GM19467 (cell line): ENCODE data around the gene ADARB2.

Experiments used
- ATAC-seq: cut with Tn5 transposase; IDR thresholded peaks from one replicate; pipeline ENCODE4 v1.9.1; 2021; ENCODE audit warnings: mild to moderate bottlenecking, moderate library complexity; ENCODE audit not compliant: unreplicated experiment

Gene ADARB2

DNA sequence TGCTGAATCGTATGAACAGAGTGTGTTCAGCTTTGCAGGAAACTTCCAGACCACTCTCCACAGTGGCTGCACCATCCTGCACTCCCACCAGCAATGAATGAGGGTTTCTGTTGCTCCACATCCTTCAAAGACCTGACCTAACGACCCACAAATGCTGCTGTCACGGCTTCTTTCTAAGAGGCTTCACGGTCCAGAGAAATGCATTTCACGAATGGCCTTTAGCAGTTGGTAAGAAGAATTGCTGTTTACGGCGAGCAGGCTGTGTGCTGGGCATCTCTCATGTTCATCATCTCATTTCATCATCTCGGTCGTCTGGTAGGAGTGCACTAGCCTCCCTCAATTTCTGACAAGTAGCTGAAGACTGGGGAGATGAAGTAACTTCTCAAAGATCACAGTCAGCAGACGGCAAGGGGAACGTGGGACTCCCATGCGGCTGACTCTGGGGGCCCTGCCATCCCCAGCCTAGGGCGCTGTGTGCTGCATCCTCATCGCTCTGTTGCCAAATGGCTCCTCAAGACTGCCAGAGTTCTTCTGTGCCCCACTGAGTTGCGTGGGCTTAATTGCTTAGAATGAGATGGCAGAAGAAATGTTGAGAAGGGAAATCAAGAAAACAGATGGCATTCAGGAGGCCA is 72.9 kb downstream of the ADARB2 start:
- no peak for ATAC-seq

DNA sequence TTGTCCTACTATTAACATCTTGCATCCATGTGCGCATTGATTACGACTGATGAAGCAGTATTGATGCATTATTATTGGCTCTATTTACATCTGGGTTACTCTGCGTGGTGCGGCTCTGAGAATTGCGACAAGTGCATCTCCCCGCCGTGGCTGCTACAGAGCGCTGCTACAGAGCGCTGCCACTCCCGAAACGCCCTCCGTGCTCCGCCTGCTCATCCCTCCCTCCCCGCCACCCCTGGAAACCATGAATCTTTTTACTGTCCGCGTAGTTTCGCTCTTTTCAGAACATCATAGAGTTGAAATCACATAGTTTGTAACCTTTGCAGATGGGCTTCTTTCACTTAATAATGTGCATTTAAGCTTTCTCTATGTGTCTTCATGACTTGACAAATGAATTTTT is 74.1 kb downstream of the ADARB2 start:
- no peak for ATAC-seq

GRCh38 chr10:1662438-1663025 is 74.8 kb downstream of the ADARB2 start:
- peak; percentile 21 for ATAC-seq

DNA sequence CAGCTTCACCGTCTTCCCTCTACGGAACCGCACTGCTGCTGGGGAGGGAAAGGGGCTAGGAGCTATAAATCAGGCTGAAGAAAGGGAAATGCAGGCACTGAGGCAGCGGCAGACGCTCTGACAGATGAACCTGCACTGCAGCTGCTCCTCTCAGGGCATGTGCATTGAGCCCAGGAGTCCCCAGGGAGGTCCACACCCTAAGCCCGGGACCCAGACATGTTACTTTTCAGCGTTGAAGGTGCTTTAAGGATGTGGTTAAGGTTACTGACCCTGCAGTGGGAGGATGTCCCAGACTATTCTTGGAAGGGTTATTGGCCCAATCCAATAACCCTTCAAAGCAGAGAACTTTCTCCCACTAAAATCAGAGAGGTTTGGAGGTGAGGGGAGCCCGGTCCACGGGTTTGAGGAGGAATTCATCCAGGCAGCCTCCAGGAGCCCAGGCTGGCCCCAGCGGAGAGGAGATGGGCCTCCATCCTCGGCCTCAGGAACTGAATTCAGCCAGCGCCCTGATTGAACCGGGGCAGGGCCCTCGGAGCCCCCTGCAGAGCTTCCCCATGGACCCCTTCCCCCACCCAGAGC is 75.4 kb downstream of the ADARB2 start:
- peak; percentile 83 for ATAC-seq

DNA sequence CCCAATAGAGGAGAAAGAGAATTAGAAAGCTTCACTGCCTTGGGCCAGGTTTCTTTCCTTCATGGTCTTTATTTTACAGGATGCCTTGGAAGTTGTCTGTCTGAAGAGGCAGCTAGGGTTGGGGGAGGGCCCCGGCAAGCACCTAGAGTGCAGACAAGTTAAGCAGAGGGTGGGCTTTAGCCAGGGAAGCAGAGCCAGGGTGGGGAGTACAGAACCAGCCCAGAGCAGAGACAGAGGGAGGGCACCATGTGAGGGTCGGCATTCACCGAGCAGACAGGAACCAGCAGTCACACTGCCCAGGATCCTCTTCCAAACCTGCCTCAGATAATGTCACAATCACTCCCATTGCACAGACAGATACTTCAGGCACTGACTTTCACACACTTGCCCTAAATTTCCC is 75.9 kb downstream of the ADARB2 start:
- no peak for ATAC-seq

DNA sequence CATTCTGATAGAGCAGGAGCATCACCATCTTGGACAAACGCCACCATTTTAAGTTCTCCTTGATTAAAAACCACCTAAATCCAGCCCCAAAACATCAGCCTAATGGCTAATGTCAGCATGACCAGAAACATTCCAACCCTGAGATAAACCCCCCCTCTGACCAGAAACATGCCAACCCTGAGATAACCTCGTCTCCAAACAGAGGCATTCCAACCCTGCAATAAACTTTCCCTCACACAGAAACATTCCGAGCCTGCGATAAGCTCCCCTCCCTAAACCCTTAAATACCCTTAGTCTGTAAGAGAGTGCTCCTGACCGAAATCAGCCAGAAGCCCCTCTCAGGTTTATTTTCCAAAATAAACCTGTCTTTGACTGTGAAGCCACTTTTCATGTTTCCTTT is 76.5 kb downstream of the ADARB2 start:
- ATAC-seq: no peak

DNA sequence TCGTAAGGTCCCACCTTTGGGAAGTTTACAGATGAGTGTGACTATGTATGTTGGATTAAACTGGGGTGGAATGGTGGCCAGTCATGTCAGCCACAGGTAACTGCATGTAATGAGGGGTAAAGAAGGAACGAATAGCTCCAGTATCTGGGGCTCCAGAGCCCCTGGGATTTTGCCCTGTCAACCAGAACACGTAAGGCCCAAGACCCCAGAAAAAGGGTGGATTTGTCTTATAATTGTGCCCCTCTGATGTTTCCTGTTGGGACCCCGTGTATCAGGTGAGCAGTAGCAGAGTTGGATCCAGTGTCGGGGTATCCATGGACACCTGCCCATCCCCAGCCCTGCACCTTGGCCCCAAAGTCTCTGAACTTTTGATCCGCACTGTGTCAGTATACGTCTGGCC is 76.9 kb downstream of the ADARB2 start:
- ATAC-seq: no peak

GRCh38 chr10:1659221-1659791 is 78.0 kb downstream of the ADARB2 start:
- no peak for ATAC-seq

DNA sequence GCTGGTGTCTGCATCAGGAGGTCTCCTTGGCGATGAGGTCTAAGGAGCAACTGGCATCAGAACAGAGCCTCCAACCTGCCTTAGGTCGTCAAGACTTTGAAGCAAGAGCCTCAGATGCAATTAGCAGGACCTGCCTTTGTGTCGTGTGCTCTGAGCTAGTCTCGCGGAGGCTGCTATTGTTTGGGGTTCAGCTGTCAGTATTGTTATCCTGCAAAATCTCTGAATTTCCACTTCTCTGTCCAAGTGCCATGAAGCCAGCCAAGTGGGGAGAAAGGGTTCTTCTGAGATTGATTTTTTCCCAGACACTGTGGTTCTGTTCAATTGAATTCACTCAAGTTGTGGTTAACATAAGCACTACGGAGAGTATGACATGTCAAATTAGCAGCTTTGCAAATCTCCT is 78.7 kb downstream of the ADARB2 start:
- ATAC-seq: no peak

GRCh38 chr10:1657479-1657878 is 79.8 kb downstream of the ADARB2 start:
- ATAC-seq: no peak

DNA sequence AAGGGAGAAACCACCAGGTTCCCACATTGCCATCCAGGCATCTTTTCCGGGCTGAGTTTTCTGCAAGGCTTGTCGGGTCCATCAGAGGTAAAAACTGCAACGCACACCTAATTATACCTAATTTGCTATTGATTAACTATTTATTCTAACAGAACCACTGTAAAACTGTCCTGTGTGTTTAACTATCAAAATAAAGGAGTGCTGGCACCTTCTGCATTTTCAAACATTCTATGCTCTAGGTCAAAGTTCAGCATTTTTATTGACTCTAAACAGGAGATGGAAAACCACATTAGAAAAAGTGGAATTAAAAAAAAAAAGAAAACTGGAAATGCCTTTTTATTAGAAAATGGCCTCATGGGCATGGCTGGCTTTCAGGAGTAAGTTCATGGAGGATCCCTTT is 82.0 kb downstream of the ADARB2 start:
- ATAC-seq: no peak

GRCh38 chr10:1654811-1655356 is 82.4 kb downstream of the ADARB2 start:
- ATAC-seq: no peak

GRCh38 chr10:1654247-1654646 is 83.1 kb downstream of the ADARB2 start:
- no peak for ATAC-seq

DNA sequence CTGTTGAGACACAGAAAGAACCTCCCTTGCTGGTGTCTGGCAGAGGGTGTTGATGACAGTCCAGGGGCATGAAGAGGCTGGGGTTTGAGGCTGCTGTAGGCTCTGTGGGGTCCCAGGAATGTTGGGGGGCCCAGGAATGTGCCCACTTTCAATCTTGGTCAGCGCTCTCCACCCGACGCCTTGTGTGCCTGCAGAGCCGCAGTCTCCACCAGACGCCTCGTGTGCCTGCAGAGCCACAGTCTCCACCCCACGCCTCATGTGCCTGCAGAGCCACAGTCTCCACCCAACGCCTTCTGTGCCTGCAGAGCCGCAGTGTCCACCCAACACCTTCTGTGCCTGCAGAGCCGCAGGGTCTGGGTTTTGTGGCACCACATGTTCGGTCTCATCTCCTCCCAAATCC is 84.0 kb downstream of the ADARB2 start:
- ATAC-seq: no peak

GRCh38 chr10:1652151-1652550 is 85.2 kb downstream of the ADARB2 start:
- no peak for ATAC-seq

DNA sequence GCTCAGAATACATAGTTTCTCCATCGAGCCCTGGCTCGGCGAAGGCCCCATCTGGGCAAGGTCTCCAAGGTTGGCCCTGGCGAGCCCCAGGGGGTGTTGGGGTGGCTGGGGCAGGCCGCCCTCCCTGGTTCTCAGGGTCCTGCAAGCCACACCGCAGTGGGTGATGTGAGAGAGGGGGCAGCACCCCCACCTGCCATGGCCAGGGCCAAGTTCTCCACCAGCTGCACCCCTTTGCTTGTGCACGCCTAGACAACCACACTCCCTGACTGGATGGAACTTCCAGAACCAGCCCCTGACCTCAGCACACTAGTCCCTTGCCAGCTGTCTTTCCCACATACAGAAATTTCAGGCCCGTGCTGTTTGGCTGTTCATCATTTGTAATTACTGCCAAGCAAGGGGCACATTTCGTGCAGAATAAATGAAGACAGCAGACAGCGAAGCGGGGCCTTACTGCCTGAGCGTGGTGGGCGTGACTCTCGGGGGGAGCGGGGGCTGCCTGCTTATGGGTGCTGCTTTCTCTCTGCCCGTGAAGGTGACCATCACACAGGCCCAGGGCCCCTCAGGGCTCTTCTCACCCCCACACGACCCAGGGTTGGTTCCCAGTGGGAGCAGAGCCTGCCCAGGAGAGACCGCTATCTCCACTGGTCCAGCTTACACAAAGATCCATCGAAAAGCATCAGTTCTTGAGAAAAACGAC is 85.9 kb downstream of the ADARB2 start:
- no peak for ATAC-seq

DNA sequence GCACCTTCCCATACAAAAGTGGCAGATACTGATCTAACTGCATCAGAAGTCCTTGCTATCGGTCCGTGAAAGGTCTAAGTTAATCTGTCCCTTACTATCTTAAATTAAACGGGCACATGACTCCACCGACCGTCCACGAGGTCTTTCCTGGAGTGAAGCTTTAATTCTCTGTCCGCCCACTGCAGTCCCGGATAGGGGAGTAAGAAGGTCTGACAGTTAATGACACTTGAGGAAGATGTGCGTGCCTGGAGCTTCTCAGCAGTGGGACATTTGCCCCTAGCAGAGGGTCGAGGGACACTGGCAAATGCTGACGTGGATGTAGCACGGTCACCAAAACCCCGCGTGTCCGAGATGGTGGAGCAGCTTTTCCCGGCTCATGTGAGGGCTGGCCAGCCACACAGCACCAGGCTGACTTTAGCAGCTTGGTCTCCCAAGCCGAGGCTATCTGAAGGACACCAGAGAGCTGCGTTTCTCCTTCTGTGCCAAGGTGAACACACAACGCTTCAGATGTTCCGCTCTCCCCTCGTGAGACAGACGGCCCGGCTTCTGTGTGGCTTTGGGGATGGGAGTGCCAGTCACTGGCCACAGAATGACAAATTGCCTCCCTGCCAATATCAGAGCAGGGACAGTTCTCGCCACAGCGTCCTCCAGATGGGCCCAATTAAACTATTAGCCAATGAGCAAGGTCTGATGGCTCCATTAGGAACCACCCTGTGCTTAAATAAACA is 86.6 kb downstream of the ADARB2 start:
- ATAC-seq: no peak

- no peak for ATAC-seq
Observed at GRCh38 chr10:1648648-1649047, 88.7 kb downstream of the ADARB2 start.

DNA sequence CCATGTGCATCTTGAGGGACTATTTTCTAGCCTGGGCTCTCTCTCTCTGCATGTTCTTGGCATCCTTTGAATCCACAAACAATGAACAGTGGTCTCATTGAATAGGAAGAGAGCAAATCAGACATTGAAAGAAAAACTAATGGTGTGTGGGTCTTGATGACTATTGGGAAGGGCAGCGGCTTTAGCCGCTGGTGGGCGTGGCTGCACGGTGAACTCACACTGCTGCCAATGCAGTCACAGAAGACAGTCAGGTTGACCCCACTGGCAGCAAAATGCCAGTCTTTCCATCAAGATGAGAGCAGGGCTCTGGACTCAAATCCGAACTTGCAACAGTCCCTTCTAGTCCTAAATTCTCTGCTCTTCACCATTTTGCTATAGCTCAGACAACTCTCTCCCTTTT is 91.0 kb downstream of the ADARB2 start:
- no peak for ATAC-seq

GRCh38 chr10:1645896-1646295 is 91.4 kb downstream of the ADARB2 start:
- no peak for ATAC-seq

- ATAC-seq: no peak
Observed at GRCh38 chr10:1644191-1644711, 93.1 kb downstream of the ADARB2 start.
